ENCODE results near the gene ERLEC1.

The ERLEC1 gene, protein sequence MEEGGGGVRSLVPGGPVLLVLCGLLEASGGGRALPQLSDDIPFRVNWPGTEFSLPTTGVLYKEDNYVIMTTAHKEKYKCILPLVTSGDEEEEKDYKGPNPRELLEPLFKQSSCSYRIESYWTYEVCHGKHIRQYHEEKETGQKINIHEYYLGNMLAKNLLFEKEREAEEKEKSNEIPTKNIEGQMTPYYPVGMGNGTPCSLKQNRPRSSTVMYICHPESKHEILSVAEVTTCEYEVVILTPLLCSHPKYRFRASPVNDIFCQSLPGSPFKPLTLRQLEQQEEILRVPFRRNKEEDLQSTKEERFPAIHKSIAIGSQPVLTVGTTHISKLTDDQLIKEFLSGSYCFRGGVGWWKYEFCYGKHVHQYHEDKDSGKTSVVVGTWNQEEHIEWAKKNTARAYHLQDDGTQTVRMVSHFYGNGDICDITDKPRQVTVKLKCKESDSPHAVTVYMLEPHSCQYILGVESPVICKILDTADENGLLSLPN

DNA sequence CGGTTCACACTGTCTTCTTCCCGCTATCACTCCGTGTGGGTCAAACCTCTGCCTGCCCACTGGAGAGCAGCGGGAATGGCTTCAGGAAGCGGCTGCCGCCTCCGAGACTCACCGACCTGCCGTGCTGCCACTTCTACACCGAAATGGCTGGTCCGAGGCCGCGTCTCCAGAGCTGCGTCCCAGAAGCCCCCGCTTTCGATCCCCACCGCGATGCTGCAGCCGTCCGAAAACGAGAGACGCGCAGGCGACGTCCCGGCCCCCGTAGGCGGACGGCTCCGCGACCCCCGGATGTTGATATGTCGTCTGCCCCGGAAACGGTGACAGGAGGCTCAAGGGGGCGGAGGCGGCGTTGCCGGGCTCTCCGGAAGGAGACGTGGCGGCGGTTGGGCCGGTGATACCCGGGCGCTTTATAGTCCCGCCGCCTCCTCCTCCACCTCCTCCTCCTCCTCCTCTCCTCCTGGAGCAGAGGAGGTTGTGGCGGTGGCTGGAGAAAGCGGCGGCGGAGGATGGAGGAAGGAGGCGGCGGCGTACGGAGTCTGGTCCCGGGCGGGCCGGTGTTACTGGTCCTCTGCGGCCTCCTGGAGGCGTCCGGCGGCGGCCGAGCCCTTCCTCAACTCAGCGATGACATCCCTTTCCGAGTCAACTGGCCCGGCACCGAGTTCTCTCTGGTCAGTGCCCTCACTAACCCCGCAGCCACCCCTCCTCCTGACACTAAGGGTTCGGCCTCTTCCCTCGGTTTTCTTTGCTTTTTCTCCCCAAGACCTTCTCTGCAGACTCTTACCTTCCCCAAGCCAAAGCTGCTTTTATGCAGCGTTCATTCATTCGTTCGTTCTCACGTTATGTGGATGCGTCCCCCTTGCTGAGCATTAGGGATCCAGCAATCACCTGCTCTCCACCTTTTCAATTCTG, at the start of gene ERLEC1, which contains the start of gene ASB3:
TSS of gene ERLEC1 (plus strand) at position 340 of the 909 bp plus-strand sequence. CDS start at position 507, 167 bp downstream.
TSS of gene ASB3 (minus strand) at position 249 of the 909 bp plus-strand sequence. CDS start 21,381 bp downstream, outside the sequence.
- Histone ChIP-seq H4K20me1 (ENCODE audit: insufficient read depth, low read length, poor library complexity, severe bottlenecking) (peaks cover 49% of the 10 kb centered on the region), H3K9me2 (replicated peaks; ENCODE audit: low read depth, low read length) (no peaks in the 10 kb centered on the region), H3K36me3 (ENCODE audit: insufficient read depth, low read length) (no peaks in the 10 kb centered on the region), H3K4me3 (ENCODE audit: low read length, poor library complexity, severe bottlenecking) (peak within 1 kb of the TSS; percentile 82), H3K4me2 (ENCODE audit: low read depth, low read length, poor library complexity, severe bottlenecking) (peak within 1 kb of the TSS; percentile 99), H3K79me2 (ENCODE audit: insufficient read depth, low read length) (peaks cover 93% of the 10 kb centered on the region), H3K27me3 (ENCODE audit: insufficient read depth, low read length, poor library complexity, severe bottlenecking) (no peaks in the 10 kb centered on the region), H2AFZ (ENCODE audit: low read length) (peak within 1 kb of the TSS; percentile 94), H3K9me3 (ENCODE audit: insufficient read depth, low read depth, low read length) (no peaks in the 10 kb centered on the region), H3K4me1 (ENCODE audit: insufficient read depth, low read length, poor library complexity, severe bottlenecking) (peaks cover 62% of the 10 kb centered on the region), H3K9ac (ENCODE audit: low read depth, low read length, poor library complexity, severe bottlenecking) (peak within 1 kb of the TSS; percentile 94), H3F3A (ENCODE audit: low read depth) (no peaks in the 10 kb centered on the region)
- TF ChIP-seq EZH2phosphoT487 (IDR thresholded peaks at IDR 0.05; ENCODE audit: borderline replicate concordance), result no peak
- TF ChIP-seq, protein P1, sequence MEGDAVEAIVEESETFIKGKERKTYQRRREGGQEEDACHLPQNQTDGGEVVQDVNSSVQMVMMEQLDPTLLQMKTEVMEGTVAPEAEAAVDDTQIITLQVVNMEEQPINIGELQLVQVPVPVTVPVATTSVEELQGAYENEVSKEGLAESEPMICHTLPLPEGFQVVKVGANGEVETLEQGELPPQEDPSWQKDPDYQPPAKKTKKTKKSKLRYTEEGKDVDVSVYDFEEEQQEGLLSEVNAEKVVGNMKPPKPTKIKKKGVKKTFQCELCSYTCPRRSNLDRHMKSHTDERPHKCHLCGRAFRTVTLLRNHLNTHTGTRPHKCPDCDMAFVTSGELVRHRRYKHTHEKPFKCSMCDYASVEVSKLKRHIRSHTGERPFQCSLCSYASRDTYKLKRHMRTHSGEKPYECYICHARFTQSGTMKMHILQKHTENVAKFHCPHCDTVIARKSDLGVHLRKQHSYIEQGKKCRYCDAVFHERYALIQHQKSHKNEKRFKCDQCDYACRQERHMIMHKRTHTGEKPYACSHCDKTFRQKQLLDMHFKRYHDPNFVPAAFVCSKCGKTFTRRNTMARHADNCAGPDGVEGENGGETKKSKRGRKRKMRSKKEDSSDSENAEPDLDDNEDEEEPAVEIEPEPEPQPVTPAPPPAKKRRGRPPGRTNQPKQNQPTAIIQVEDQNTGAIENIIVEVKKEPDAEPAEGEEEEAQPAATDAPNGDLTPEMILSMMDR (conservative IDR thresholded peaks at IDR 0.05; ENCODE audit: low read length), result no peak

DNA sequence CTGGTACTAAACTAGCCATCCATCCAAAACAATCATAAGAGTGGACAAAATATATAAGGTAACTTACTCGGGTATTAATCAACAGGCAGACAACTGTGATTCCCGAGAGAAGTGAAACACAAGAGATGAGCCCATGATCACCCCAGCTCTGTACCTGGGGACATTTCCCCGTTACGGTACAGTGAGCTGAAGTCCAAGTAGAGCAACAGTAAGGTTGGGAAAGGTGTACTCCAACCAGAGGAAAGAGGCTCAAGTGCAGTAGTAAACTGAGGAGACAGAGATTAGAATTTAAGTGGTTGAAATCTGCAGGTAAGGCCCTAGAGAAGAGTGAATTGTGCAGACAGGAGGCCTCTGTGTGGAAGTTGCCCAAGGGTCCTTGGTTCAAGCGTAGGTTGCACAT, 49.8 kb upstream of the ERLEC1 start:
- Histone ChIP-seq H3F3A (ENCODE audit: low read depth) (no peaks in the 10 kb centered on the region), H3K79me2 (ENCODE audit: insufficient read depth, low read length) (peaks cover 10% of the 10 kb centered on the region), H3K4me1 (ENCODE audit: insufficient read depth, low read length, poor library complexity, severe bottlenecking) (peaks cover under 1% of the 10 kb centered on the region), H3K36me3 (ENCODE audit: insufficient read depth, low read length) (peaks cover 22% of the 10 kb centered on the region; the same call in 1 of the 2 replicates), H3K9ac (ENCODE audit: low read depth, low read length, poor library complexity, severe bottlenecking) (no peak overlapping the region), H3K9me2 (replicated peaks; ENCODE audit: low read depth, low read length) (no peaks in the 10 kb centered on the region), H3K9me3 (ENCODE audit: insufficient read depth, low read depth, low read length) (no peaks in the 10 kb centered on the region), H2AFZ (ENCODE audit: low read length) (no peak overlapping the region), H4K20me1 (ENCODE audit: insufficient read depth, low read length, poor library complexity, severe bottlenecking) (no peaks in the 10 kb centered on the region), H3K4me3 (ENCODE audit: low read length, poor library complexity, severe bottlenecking) (no peak overlapping the region), H3K4me2 (ENCODE audit: low read depth, low read length, poor library complexity, severe bottlenecking) (no peak overlapping the region), H3K27me3 (ENCODE audit: insufficient read depth, low read length, poor library complexity, severe bottlenecking) (no peaks in the 10 kb centered on the region)
- TF ChIP-seq, protein P1 (conservative IDR thresholded peaks at IDR 0.05; ENCODE audit: low read length), result no peak
- TF ChIP-seq EZH2phosphoT487 (IDR thresholded peaks at IDR 0.05; ENCODE audit: borderline replicate concordance), result no peak

DNA sequence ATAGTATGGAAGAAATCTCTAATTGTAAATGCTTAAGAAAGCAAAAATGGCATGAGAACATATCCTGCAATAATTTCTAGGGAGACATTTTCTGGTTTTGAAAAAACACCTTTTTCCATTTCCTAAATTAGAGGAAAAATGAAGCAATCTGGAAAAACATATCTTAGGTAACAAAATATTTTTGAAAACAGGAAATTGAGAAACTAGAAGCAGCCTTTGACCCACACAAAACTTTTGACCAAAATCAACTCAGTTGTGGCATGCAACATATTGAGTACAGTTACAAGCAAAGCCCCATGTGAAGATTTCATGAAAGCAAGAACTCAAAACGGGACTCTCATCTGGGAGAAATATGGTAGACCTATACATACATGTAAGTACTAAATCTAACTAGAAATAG, 47.8 kb upstream of the ERLEC1 start:
- Histone ChIP-seq H3K79me2 (ENCODE audit: insufficient read depth, low read length) (peaks cover 10% of the 10 kb centered on the region), H3K9me2 (replicated peaks; ENCODE audit: low read depth, low read length) (no peaks in the 10 kb centered on the region), H3K36me3 (ENCODE audit: insufficient read depth, low read length) (peaks cover 22% of the 10 kb centered on the region; the same call in 1 of the 2 replicates), H3K4me1 (ENCODE audit: insufficient read depth, low read length, poor library complexity, severe bottlenecking) (peaks cover 5% of the 10 kb centered on the region), H4K20me1 (ENCODE audit: insufficient read depth, low read length, poor library complexity, severe bottlenecking) (no peaks in the 10 kb centered on the region), H3K9ac (ENCODE audit: low read depth, low read length, poor library complexity, severe bottlenecking) (no peak overlapping the region), H3K27me3 (ENCODE audit: insufficient read depth, low read length, poor library complexity, severe bottlenecking) (no peaks in the 10 kb centered on the region), H3F3A (ENCODE audit: low read depth) (no peaks in the 10 kb centered on the region), H3K4me3 (ENCODE audit: low read length, poor library complexity, severe bottlenecking) (no peak overlapping the region), H3K4me2 (ENCODE audit: low read depth, low read length, poor library complexity, severe bottlenecking) (no peak overlapping the region), H2AFZ (ENCODE audit: low read length) (no peak overlapping the region), H3K9me3 (ENCODE audit: insufficient read depth, low read depth, low read length) (no peaks in the 10 kb centered on the region)
- TF ChIP-seq, protein P1 (conservative IDR thresholded peaks at IDR 0.05; ENCODE audit: low read length), result no peak
- TF ChIP-seq EZH2phosphoT487 (IDR thresholded peaks at IDR 0.05; ENCODE audit: borderline replicate concordance), result no peak

Measured in Loucy (cell line).